ENCODE measurements around the gene FAM25G.
"Not testable (repeated sequence)": the region's sequence is repeated elsewhere in the genome, so short reads cannot be mapped to it uniquely, and the experiment has no call there.

Gene FAM25G

DNA sequence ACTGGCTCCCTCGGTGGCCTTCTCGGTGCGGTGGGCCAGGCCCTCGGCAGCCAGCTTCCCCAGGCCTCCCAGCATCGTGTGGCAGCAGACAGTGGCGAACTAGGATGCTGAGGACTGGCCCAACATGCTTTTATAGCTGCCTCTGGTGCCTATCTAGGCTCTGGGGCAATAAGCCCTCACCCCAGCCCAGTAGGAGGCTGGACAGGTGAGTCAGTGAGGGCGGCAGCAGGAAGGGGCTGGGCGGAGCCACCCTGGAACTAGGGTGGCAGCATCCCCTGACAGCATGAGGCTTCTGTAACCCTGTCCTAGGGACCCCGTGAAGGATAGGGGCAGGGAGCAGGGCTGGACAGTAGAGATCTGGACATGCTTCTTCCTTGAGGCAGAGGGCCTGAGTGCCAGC is at the start of gene FAM25G:
FAM25G (minus strand) TSS at position 101 of the 400 bp plus-strand sequence; CDS start at position 75, 26 bp downstream.
- not testable (repeated sequence) for DNase-seq (ENCODE audit: low read depth in 2 of 2)

GRCh38 chr10:47536430-47536829 is 44.9 kb upstream of the FAM25G start:
- not testable (repeated sequence) for DNase-seq (ENCODE audit: low read depth in 2 of 2)

- DNase-seq (ENCODE audit: low read depth in 2 of 2), result not testable (repeated sequence)
Measured at GRCh38 chr10:47523475-47523874, 32.0 kb upstream of the FAM25G start, which contains the start of gene AGAP9. AGAP9 (minus strand) TSS chr10:47523638; CDS start chr10:47523526, 112 bp downstream.

- not testable (repeated sequence) for DNase-seq (ENCODE audit: low read depth in 2 of 2)
Measured at GRCh38 chr10:47502313-47502712, 10.8 kb upstream of the FAM25G start.

DNA sequence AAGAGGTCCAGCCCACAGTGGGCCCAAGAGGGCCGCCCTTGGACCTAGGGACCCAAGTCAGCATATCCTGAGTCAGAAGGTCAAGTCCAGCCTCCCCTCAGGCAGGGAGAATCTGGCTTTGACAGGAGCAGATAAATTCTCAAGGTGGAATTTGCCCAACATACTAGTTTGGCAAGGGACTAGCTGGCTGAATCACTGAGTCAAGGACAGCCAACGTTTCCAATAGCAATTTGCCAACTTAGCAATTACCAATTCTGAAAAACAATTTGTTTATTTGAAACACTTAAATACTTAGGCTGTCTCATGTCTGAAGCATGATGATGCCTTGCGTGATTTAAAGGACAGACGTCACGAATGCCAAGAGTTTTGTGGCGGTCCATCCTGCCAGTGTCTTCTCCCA is 2.7 kb upstream of the FAM25G start:
- not testable (repeated sequence) for DNase-seq (ENCODE audit: low read depth in 2 of 2)

GRCh38 chr10:47489630-47490029 is 1.9 kb downstream of the FAM25G start:
- not testable (repeated sequence) for DNase-seq (ENCODE audit: low read depth in 2 of 2)

DNA sequence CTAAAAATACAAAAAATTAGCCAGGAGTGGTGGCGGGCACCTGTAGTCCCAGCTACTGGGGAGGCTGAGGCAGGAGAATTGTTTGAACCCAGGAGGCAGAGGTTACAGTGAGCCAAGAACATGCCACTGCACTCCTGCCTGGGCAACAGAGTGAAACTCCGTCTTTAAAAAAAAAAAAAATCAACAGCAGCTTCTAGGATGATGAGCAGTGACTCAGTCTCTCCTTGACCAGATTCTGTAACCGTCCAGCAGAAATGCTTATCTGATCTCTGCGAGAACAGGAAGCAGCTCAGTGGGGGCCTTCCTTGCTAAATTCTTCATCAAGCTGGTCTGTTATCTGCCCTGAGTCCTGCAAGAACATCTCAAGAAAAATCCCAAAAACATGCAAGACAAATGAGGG is 5.6 kb downstream of the FAM25G start:
- not testable (repeated sequence) for DNase-seq (ENCODE audit: low read depth in 2 of 2)

DNA sequence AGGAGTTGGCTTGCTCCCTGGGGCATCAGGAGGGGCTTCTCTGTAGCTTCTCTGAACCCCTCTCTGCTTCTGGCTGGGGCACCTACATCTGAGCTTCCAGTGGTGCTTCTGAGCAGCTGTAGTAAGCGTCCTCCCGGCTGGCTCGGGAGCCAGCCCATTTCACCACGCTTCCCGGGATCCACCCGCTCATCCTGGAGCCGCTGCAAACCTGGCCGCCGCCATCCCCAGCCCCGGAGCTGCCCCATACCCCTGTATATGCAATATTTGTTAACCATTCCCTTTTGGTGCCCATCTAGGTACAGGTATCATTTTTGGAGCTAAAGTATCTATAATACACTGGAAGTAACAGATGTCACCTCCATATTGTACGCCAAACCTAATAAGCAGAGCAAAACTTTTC is 6.7 kb downstream of the FAM25G start:
- DNase-seq (ENCODE audit: low read depth in 2 of 2), result not testable (repeated sequence)

DNA sequence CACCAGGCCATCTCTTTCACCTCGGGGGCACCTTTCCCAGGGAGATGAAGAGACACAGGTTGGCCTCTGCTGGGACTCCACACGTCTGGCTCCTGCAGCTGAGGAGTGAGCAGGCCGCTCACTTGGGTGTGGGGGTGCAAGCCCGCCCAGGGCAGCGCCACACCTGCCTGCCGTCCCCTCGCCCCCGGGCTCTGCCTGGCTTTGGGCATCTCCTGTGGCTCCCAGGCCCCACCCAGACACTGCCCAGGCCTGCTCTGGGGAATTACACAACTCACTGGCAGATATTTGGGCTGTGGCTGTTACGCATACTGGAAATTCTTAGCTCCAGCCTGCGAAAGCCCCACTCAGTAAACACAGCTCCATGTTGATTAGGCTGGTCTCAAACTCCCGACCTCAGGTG is 7.6 kb downstream of the FAM25G start, which contains the start of gene ANXA8:
ANXA8 (minus strand) TSS at position 193 of the 400 bp plus-strand sequence; CDS start at position 11, 182 bp downstream.
- DNase-seq (ENCODE audit: low read depth in 2 of 2), result not testable (repeated sequence)

DNA sequence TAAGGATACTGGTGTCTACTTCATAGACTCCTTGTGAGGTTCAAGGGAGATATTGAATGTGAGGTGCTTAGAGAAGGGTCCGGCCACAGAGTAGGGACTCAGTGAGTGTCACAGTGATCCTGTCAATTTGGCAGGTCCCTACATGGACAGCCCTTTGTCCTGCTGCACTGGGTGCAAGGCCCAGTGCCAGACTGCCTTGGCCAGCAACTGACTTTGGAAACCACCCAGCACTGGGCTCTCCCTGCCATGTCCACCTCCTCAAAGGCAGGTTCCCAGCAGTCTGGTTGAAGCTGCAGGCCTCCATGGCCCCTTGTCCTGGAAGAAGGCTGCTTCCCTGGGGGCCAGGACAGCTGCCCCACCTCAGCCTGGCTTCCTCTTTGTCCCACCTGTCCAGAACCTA is 9.1 kb downstream of the FAM25G start:
- not testable (repeated sequence) for DNase-seq (ENCODE audit: low read depth in 2 of 2)

- DNase-seq (ENCODE audit: low read depth in 2 of 2), result not testable (repeated sequence)
Measured at GRCh38 chr10:47481768-47482181, 9.7 kb downstream of the FAM25G start.

GRCh38 chr10:47481182-47481766 is 10.2 kb downstream of the FAM25G start:
- not testable (repeated sequence) for DNase-seq (ENCODE audit: low read depth in 2 of 2)

DNA sequence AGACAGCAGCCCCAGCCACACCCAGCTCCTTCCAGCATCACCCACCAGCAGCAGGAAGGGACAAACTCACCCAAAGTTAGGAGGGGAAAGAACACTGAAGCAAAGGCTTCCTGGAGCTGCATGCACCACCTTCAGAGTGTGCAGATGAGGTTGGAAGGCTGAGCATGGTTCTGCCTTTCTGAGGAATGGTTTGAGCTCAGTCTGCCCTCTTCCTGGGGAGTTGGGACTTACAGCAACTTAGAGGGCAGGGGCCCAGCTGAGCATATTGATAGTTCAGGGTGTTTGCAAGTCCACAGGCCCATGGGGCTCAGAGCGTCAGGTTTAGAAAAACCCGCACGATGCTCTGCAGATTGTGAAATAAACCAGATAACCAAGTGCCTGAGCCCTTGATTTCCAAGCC is 11.4 kb downstream of the FAM25G start:
- not testable (repeated sequence) for DNase-seq (ENCODE audit: low read depth in 2 of 2)

GRCh38 chr10:47478114-47478513 is 13.4 kb downstream of the FAM25G start:
- not testable (repeated sequence) for DNase-seq (ENCODE audit: low read depth in 2 of 2)

DNA sequence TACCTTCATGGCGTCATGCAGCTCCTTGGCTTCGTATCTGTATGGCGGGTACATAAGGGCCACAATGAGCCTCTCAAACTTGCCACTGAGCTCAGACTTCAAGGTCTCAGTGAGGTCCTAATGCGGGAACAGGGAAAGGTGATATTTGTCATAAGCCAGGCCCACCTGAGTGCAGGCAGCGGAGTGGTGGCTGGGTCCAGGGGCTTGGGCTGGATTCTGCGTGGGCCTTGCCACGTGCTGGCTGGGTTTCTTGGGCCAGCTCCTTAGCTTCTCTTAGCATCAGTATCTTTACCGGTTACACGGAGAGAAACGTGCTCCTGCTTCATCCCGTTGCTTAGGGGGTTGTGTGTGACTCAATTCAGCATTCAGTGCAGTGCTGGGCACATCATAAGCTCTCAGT is 14.4 kb downstream of the FAM25G start:
- DNase-seq (ENCODE audit: low read depth in 2 of 2), result not testable (repeated sequence)

DNA sequence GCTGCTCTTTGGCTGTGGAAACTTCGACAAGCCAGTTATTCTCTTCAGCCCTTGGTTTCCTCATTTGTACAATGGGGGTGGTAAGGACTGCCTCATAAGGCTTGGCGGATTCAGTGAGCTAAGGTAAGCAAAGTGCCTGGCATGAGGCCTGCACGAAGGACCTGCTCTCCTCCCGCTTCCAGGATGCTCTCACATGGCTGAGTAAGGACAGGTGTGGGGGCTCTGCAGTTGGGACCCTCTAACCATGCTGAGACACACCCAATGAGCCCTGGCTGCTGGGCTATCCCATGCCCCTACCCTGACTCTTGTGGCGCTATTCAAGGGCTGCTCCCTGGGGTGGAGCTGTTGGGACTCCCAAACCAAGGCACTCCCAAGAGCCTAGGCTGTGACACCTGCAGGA is 16.4 kb downstream of the FAM25G start:
- DNase-seq (ENCODE audit: low read depth in 2 of 2), result not testable (repeated sequence)

DNA sequence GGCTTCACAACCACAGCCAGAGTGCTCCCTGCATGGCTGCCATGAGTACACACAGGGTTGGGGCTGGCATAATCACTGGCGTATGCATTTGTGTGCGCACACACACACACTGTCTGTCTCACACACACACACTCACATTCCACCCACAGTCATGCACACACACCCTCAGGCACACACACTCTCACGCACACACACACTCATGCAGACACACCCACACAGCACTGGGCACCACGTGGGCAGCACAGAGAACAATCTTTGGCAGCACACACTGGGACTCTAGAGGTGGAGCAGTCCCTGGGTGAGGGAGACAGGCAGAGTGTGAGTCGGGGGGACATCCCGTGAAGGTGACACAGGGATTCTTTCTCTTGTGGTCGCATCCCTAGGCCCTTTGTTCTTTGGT is 18.0 kb downstream of the FAM25G start:
- not testable (repeated sequence) for DNase-seq (ENCODE audit: low read depth in 2 of 2)

GRCh38 chr10:47472647-47473046 is 18.9 kb downstream of the FAM25G start:
- not testable (repeated sequence) for DNase-seq (ENCODE audit: low read depth in 2 of 2)

DNA sequence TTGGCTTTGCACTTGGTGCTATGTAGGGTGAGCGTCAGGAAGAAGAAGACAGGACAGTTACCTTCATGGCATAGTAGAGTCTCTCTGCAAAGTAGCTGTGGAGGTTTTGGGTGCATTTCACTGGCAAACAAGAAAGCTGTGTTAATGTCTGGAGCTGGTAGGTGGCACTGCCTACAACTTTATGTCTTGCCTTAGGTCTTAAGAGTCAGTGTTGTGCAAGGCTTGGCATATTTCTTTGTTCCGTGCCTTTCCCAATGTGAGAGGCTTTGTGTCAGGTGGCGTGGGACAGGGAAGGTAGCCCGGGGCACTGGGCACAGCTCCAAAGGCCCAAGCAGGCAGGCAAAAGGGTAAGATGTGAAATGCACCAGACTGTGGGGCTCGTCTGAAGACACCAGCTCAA is 19.4 kb downstream of the FAM25G start:
- DNase-seq (ENCODE audit: low read depth in 2 of 2), result not testable (repeated sequence)

DNA sequence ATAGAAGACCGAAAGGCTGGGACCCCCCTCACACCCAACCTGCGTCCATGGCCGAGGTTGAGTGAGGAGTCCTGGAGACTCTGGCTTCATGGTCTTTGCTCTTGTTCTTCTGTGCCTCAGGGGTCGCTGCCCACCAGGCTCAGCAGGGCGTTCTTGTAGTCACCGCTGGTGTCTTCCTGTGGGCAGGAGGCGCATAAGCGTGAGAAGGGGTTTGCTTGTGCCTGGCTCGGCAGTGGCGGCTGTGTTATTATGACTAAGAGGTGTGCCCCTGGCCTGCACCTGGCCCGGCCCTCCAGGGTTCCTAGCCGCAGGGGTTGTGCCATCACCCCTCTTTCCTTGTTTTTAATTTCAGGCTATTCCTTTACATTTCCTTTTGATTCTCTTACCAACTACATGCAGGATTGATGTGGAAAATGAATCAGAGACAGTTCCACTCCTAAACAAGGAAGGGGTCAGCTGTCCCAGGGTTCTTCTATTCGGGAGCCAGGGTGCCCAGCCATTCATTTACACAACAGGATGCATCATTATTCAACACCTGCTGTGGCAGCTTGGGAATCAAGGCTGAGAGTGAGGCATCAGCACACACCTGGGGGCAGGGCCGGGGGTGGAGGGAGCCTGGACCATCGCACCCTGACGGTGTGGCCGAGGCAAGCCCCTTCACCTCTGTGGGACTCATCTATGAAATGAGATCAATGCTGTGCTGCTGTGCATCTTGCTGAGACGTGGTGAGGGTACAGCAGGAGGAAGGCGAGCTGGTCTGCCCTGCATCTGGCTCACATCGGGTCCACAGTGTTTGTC is 22.6 kb downstream of the FAM25G start:
- not testable (repeated sequence) for DNase-seq (ENCODE audit: low read depth in 2 of 2)

- not testable (repeated sequence) for DNase-seq (ENCODE audit: low read depth in 2 of 2)
Measured at GRCh38 chr10:47467957-47468356, 23.5 kb downstream of the FAM25G start.

DNA sequence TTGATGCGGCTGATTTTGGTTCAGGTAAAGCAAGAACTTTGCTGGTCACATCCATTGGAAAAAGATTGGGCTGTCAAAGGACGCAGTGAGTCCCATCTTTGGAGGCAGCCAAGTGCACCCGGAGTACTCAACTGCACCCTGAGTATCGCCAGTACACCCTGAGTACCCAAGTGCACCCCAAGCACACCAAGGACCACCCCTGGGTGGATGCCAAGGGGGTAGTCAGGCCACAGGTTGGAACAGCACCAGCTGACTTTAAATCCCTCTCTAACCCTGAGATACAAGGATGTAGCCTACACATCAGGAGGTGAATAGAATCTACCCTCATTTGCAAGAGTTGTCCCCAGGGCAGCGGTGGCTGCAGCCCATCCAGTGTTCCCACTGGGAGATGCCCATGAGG is 24.0 kb downstream of the FAM25G start:
- DNase-seq (ENCODE audit: low read depth in 2 of 2), result not testable (repeated sequence)

All from stimulated activated CD8-positive, alpha-beta memory T cell treated with anti-CD3 and anti-CD28 coated beads, Interleukin-7, amount 100 ng/mL, for 4 hours (primary cell).